GM12878 (cell line): ENCODE results near the gene KTN1. TPM values are rescaled to one million over a fixed set of nuclear protein-coding genes. Genes with fewer than 3 reads are reported as not detected.

Experiments
- ATAC-seq: fragments of 200-7000 bp; cut with Tn5 transposase; 3 replicates; pipeline ENCODE4 v1.9.1; 2020; ENCODE audit warnings: mild to moderate bottlenecking, moderate library complexity
- BruUV-seq: library from RNA; stranded (reverse); fragments of 400-500 nt; replicated peaks from 2 replicates; lab custom pipeline; 2021; lab: Mats Ljungman, UMichigan
- CTCF ChIA-PET: fragments of 300-600 bp; sonication (Branson Sonifier 250); formaldehyde crosslinking; extraction: SDS; loops from one replicate; lab custom pipeline; 2021; ENCODE audit warnings: inconsistent platforms; lab: Yijun Ruan, JAX
- POLR2A ChIA-PET: fragments of 350-600 bp; formaldehyde crosslinking; extraction: SDS; loops from one replicate; lab custom pipeline; 2021; ENCODE audit warnings: inconsistent platforms; lab: Charles Lee
- RAD21 ChIA-PET: fragments of 300-600 bp; sonication (Branson Sonifier 250); formaldehyde crosslinking; loops from one replicate; lab custom pipeline; 2023; ENCODE audit warnings: antibody characterized with exemption; ENCODE audit not compliant: unreplicated experiment; lab: Charles Lee
- SMC1A ChIA-PET: fragments of 300-600 bp; sonication (Branson Sonifier 250); formaldehyde crosslinking; loops from one replicate; lab custom pipeline; 2023; ENCODE audit not compliant: unreplicated experiment, uncharacterized antibody; lab: Charles Lee
- DNase-seq: peaks from one replicate; pipeline ENCODE4 v3.0.0-alpha.2; 2011; ENCODE audit warnings: low read depth, low spot score
- FAIRE-seq: peaks from 3 replicates; lab custom pipeline; 2011; peaks lifted over from hg19 to GRCh38; lab: Jason Lieb, UNC
- H2AFZ ChIP-seq: 2 replicates; pipeline ENCODE4 v1.6.0; 2011; ENCODE audit warnings: low read depth, low read length, control low read depth; ENCODE audit not compliant: control insufficient read depth
- H3K27ac ChIP-seq: 2 replicates; pipeline ENCODE4 v1.5.1; 2011; ENCODE audit warnings: control low read depth; ENCODE audit not compliant: control insufficient read depth, insufficient read depth
- H3K27me3 ChIP-seq, 2 experiments: replicated peaks in 1 of 2; 2 replicates each; pipeline versions ENCODE4 v1.6.0 to v1.6.1; 2011; ENCODE audit warnings: low read length in 1 of 2; ENCODE audit not compliant: control insufficient read depth in 2 of 2, insufficient read depth in 2 of 2
- H3K36me3 ChIP-seq, 2 experiments: 2 replicates each; pipeline ENCODE4 v1.5.1; 2011; ENCODE audit warnings: low read length in 1 of 2; ENCODE audit not compliant: control insufficient read depth in 2 of 2, insufficient read depth in 2 of 2
- H3K4me1 ChIP-seq: 2 replicates; pipeline ENCODE4 v1.6.1; 2011; ENCODE audit warnings: mild to moderate bottlenecking, low read length, moderate library complexity, mixed read lengths; ENCODE audit not compliant: control insufficient read depth, insufficient read depth
- H3K4me2 ChIP-seq: 2 replicates; pipeline ENCODE4 v1.6.0; 2011; ENCODE audit warnings: control low read depth; ENCODE audit not compliant: control insufficient read depth, insufficient read depth
- H3K4me3 ChIP-seq: fragments of 200-600 bp; sonication (generic); 2 replicates; pipeline ENCODE4 v1.5.1; 2016
- H3K79me2 ChIP-seq: 2 replicates; pipeline ENCODE4 v1.6.0; 2011; ENCODE audit warnings: low read length; ENCODE audit not compliant: control insufficient read depth, insufficient read depth
- H3K9ac ChIP-seq: 2 replicates; pipeline ENCODE4 v1.8.0; 2011; ENCODE audit warnings: low read length, control low read depth, mixed read lengths; ENCODE audit not compliant: control insufficient read depth, insufficient read depth
- H3K9me3 ChIP-seq: replicated peaks from 3 replicates; pipeline ENCODE4 v1.5.1; 2011; ENCODE audit warnings: mild to moderate bottlenecking, low read length; ENCODE audit not compliant: control insufficient read depth, insufficient read depth
- H4K20me1 ChIP-seq: 2 replicates; pipeline ENCODE4 v1.6.0; 2011; ENCODE audit not compliant: control insufficient read depth, insufficient read depth
- ASH2L ChIP-seq: fragments of 300-600, 200-600 bp; sonication (generic); IDR thresholded peaks from 2 replicates; pipeline ENCODE4 v1.6.1; 2017; ENCODE audit warnings: low read depth, mild to moderate bottlenecking, borderline replicate concordance
- ATF7 ChIP-seq: fragments of 450-650 bp; IDR thresholded peaks from 2 replicates; pipeline ENCODE4 v1.6.1; 2016; ENCODE audit warnings: low read depth, mild to moderate bottlenecking
- CREB1 ChIP-seq: IDR thresholded peaks from 2 replicates; pipeline ENCODE4 v1.6.1; 2012; ENCODE audit warnings: low read depth, mild to moderate bottlenecking, inconsistent platforms
- E2F8 ChIP-seq: fragments of 450-650 bp; IDR thresholded peaks from 2 replicates; pipeline ENCODE4 v1.6.1; 2018; ENCODE audit warnings: mild to moderate bottlenecking, low read depth, moderate library complexity; ENCODE audit not compliant: partially characterized antibody
- GABPA ChIP-seq: IDR thresholded peaks from 2 replicates; pipeline ENCODE4 v1.6.1; 2014; ENCODE audit warnings: antibody characterized with exemption, low read depth, mild to moderate bottlenecking, inconsistent platforms
- HDAC6 ChIP-seq: fragments of 200-600 bp; sonication (generic); IDR thresholded peaks from one replicate; pipeline ENCODE4 v1.8.0; 2017; ENCODE audit warnings: antibody characterized with exemption; ENCODE audit not compliant: unreplicated experiment
- LARP7 ChIP-seq: fragments of 450-650 bp; IDR thresholded peaks from 2 replicates; pipeline ENCODE4 v1.6.1; 2017; ENCODE audit warnings: mild to moderate bottlenecking
- REST ChIP-seq: IDR thresholded peaks from 2 replicates; pipeline ENCODE4 v1.6.1; 2012; ENCODE audit warnings: mild to moderate bottlenecking, low read depth, low read length
- SPI1 ChIP-seq: IDR thresholded peaks from 2 replicates; pipeline ENCODE4 v1.6.1; 2011; ENCODE audit warnings: low read depth, mild to moderate bottlenecking, low read length, moderate library complexity, borderline replicate concordance; ENCODE audit not compliant: insufficient read depth
- TBL1XR1 ChIP-seq: IDR thresholded peaks from 2 replicates; pipeline ENCODE4 v1.6.1; 2012; ENCODE audit warnings: low read depth, low read length, improper control_type of control experiment
- ZNF384 ChIP-seq: IDR thresholded peaks from 2 replicates; pipeline ENCODE4 v1.6.1; 2012; ENCODE audit warnings: low read depth, mild to moderate bottlenecking, low read length, improper control_type of control experiment, borderline replicate concordance
- WGBS: methylation state at CpG from one replicate; pipeline ENCODE4 v1.1.6; 2016; ENCODE audit warnings: low lambda C conversion rate; ENCODE audit not compliant: insufficient replicate concordance, insufficient coverage; ENCODE audit errors: missing lambda C conversion rate; 5-methylcytosine and 5-hydroxymethylcytosine counted together
- in situ Hi-C: fragments of 300-500 bp; cut with MboI; formaldehyde crosslinking; loops from 9 replicates; pipeline ENCODE4 v1.14.3; 2018; ENCODE audit warnings: mixed read lengths
- intact Hi-C: fragments of 100-400 bp; cut with micrococcal nuclease; formaldehyde crosslinking; loops from one replicate; pipeline ENCODE4 v1.14.2; 2022; ENCODE audit not compliant: unreplicated experiment
- polyA plus RNA-seq, 11 experiments: library from polyadenylated mRNA; depleted of rRNA in 4 of 11; unstranded in 6 of 11; stranded (reverse) in 5 of 11; fragments of >200 nt; fragmentation: Nextera tagmentation in 4 of 11; fragmentation: Illumina TruSeq in 1 of 11; extraction: Ambion mirVana in 4 of 11; extraction: Trizol in 1 of 11; gene quantifications; 1 replicate in 1 of 11; 2 replicates in 10 of 11; pipeline versions ENCODE4 v1.2.1 to v1.2.3, GENCODE V29; 2011 to 2016; ENCODE audit warnings: inconsistent platforms in 2 of 11, missing spikeins in 2 of 11, low read depth in 1 of 11
- total RNA-seq, 4 experiments: library from RNA; depleted of rRNA in 3 of 4; stranded (reverse); fragments of >200 nt in 3 of 4; fragmentation: Illumina TruSeq in 1 of 4; extraction: Trizol in 1 of 4; gene quantifications; 2 replicates each; pipeline versions ENCODE4 v1.2.1 to v1.2.3, GENCODE V29; 2013 to 2021

KTN1 gene
- total and polyA plus RNA-seq, 10 of the 15 experiments (the other 5 are each of a cell fraction or from before 2014, with no cell fraction given): 50.6 to 154 (median 84.2) TPM

- no TSS peak for BruUV-seq
- Histone ChIP-seq H3K27me3 (no peaks in the 10 kb centered on the region), H3K4me3 (no peak overlapping the region), H2AFZ (no peak overlapping the region), H3K9me3 (no peaks in the 10 kb centered on the region), H3K4me1 (no peaks in the 10 kb centered on the region; the same call in 1 of the 2 replicates), H3K36me3 (no peaks in the 10 kb centered on the region), H3K9ac (no peak overlapping the region), H4K20me1 (no peaks in the 10 kb centered on the region; the same call in 1 of the 2 replicates), H3K4me2 (no peak overlapping the region), H3K27ac (no peak overlapping the region), H3K79me2 (no peaks in the 10 kb centered on the region)
- SMC1A ChIA-PET: interaction anchor here (2.1 kb wide), 1 partner anchor 15 kb away, joined by 4 read pairs; no protein-coding TSS in a partner anchor
- POLR2A ChIA-PET: no interaction called here
- ATAC-seq (no peak), FAIRE-seq (no peak), DNase-seq (no peak)
- TF ChIP-seq E2F8 (no peak), HDAC6 (no peak), SPI1 (no peak), ATF7 (no peak), LARP7 (no peak), CREB1 (no peak), ASH2L (no peak), ZNF384 (no peak), GABPA (no peak), REST (no peak), TBL1XR1 (no peak)
- RAD21 ChIA-PET: no interaction called here
- intact Hi-C loops (no loop called here), in situ Hi-C loops (no loop called here)
- CTCF ChIA-PET: interaction anchor here (0.7 to 1.6 kb wide), 3 partner anchors 9 to 34 kb away, joined by 3 to 4 read pairs (median 4); no protein-coding TSS in a partner anchor
- 87% methylated on average over 4 of the region's 4 CpGs for WGBS
These were observed 118.0 kb downstream of the KTN1 start for GRCh38 chr14:55698051-55698450.
